Mononuclear cell (primary cell): ENCODE measurements around the gene C10orf90. TPM values are rescaled to one million over a fixed set of nuclear protein-coding genes. Genes with fewer than 3 reads are reported as not detected.

Experiments used
- H3K27me3 ChIP-seq: 2 replicates; pipeline ENCODE4 v1.6.0; 2011; ENCODE audit warnings: low read length, control low read depth; ENCODE audit not compliant: insufficient read depth
- H3K4me1 ChIP-seq: 2 replicates; pipeline ENCODE4 v1.5.1; 2011; ENCODE audit warnings: mild to moderate bottlenecking, low read length, control low read depth; ENCODE audit not compliant: insufficient read depth
- H3K4me3 ChIP-seq: 2 replicates; pipeline ENCODE4 v1.5.1; 2011; ENCODE audit warnings: mild to moderate bottlenecking, low read length, moderate library complexity
- H3K9me3 ChIP-seq: 2 replicates; pipeline ENCODE4 v1.5.1; 2011; ENCODE audit warnings: low read depth, mild to moderate bottlenecking, control low read depth, low read length
- total RNA-seq: library from RNA; depleted of rRNA; stranded (reverse); fragments of >200 nt; gene quantifications from one replicate; pipeline ENCODE4 v1.2.3, GENCODE V29; 2012

The C10orf90 gene
- total RNA-seq, 1 donor, result not detected

DNA sequence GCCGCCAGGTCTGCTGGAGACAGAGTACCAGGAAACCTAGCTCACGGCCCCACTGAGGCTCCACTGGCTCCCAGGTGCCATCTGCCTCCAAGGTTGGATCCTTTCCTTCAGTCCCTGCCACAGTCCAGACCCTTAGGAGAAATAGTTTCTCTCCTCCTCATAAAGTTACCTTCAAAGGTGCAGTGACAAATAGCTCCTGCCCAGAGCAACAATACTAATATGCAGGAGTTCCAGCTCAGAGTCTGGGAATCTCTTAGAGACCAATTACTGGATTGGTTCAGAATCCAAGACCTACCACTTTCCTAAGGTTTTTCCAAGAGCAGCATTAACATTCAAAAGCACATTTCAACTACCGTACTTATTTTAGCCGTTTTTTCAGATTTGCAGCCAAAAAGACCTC is 241.2 kb downstream of the C10orf90 start:
- H3K4me1 ChIP-seq, result no peaks in the 10 kb centered on the region
- H3K27me3 ChIP-seq, result no peaks in the 10 kb centered on the region
- no peaks in the 10 kb centered on the region for H3K9me3 ChIP-seq
- no peak overlapping the region for H3K4me3 ChIP-seq

DNA sequence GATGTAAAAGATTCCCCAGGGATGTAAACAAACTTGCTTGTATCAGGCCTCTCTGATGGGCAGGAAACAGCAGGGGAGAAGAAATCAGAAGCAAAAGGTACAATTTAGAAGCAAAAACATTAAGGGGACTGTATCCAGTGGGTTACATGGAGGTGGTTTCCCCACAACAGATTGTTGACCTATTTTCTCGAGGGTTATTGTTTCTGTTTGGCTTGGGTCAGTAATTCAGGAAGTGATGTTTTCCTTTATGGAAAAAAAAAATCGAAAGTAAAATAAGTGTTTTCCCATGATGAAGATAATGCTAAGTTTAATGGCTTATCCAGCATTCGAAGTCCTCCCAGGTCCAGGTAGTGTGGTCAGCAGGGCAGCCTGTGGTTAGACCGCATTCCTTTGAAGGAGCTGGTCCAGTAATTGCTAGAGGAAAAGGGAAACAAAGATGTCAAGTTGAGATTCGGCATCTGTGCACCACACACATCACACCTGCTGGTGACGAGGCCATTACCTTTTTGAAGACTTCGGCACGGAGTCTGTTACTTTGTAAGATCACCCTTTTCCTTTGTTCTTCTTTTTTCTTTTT is 244.9 kb downstream of the C10orf90 start:
- Histone ChIP-seq H3K27me3 (no peaks in the 10 kb centered on the region), H3K4me3 (no peak overlapping the region), H3K4me1 (no peaks in the 10 kb centered on the region), H3K9me3 (no peaks in the 10 kb centered on the region)

DNA sequence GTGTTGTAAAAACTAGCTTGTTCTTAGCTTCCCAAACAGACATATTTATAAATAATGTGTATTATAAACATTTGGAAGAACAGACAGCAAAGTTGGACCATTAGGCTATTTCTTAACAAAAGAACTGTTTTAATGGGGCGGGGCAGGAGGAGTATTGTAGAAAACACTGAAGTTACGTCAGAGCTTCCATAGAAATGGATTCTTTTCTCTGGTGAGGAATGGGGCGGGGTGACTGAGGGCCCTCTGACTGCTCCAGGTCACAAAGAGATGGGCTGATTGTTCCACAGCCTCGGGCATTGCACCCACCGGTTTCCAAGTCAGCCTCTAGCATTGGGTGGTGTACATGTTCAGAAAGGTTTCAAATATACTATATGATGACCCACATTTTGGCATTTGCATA is 245.5 kb downstream of the C10orf90 start:
- no peaks in the 10 kb centered on the region for H3K9me3 ChIP-seq
- H3K27me3 ChIP-seq, result no peaks in the 10 kb centered on the region
- H3K4me3 ChIP-seq, result no peak overlapping the region
- H3K4me1 ChIP-seq, result no peaks in the 10 kb centered on the region

DNA sequence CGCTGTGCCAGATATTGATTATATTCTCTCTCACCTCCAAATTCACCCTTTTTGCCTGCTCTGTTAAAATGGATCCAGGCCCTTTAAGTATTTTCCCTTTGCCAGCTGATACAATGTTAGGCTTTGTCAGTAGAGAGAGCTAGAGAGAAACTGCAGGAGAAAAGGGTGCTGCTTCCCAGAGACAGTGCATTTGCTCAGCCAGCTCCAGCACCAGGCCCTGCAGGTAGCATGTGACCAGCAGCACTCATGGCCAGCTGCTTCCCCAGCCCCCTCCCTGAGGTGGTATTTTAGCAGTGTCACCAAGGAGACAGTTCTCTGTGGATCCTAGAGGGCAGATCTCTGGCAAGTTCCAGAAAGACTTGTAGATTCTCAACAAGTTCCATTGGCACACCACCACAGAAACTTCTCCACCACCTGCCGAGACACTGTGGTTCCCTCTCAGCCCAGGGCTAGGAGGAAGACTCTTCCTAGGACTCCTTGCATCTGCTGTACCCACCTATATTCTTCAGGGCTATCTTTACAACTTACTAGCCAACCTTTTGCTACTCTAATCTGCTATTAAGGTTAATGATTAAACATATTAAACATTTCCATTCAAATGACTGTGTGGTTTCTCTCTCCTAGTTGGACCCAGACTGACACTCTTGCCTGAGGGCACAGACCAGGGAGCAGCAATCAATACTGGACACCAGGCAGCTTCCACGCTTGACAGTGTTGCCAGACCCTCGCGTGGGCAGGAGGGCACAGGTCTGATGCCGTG is 246.6 kb downstream of the C10orf90 start:
- no peaks in the 10 kb centered on the region for H3K27me3 ChIP-seq
- no peaks in the 10 kb centered on the region for H3K4me1 ChIP-seq
- H3K4me3 ChIP-seq, result no peak overlapping the region
- no peaks in the 10 kb centered on the region for H3K9me3 ChIP-seq

DNA sequence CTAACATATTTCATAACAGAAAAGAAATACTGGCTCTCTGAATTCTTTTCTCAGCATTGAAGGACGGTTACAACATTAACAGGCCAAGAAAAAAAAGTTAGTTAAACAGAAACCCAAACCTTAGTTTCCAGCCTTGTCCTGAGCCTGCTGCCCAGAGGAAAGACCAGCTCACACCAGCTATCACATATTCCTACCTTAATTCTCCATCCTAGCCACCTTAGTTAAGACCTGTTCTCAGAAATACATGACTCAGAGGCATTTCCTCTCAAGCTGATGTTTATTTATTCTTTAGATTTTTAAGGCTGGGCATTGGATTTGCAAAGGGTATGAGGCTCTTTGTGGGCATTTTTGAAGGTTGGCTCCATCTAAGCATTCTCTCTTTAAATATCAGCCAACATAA is 247.9 kb downstream of the C10orf90 start:
- Histone ChIP-seq H3K9me3 (no peaks in the 10 kb centered on the region), H3K4me1 (no peaks in the 10 kb centered on the region), H3K4me3 (no peak overlapping the region), H3K27me3 (no peaks in the 10 kb centered on the region)

DNA sequence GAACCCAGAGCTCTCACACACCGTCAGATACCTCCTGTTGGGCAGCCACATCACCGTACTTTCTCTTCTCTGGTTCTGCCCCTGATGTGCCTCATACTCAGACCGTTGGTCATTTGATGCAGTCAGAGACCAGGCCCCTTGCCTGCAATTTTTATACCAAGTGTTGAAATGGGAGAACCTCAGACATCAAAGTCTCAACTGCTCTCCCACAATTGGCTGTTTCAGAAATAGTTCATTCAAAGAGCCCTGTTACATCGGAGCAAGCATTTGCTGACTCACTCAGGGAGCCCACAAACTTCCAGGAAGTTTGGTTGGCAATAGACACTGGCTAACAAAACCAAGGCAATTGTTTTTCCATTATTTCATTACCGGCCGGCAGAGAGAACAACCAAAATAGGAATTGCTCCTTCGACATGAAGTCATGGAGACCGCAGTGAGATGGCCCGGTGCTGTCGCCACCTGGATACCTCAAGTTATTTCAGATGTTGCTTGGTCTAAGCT is 248.7 kb downstream of the C10orf90 start:
- Histone ChIP-seq H3K9me3 (no peaks in the 10 kb centered on the region), H3K4me1 (no peaks in the 10 kb centered on the region), H3K4me3 (no peak overlapping the region), H3K27me3 (no peaks in the 10 kb centered on the region)

DNA sequence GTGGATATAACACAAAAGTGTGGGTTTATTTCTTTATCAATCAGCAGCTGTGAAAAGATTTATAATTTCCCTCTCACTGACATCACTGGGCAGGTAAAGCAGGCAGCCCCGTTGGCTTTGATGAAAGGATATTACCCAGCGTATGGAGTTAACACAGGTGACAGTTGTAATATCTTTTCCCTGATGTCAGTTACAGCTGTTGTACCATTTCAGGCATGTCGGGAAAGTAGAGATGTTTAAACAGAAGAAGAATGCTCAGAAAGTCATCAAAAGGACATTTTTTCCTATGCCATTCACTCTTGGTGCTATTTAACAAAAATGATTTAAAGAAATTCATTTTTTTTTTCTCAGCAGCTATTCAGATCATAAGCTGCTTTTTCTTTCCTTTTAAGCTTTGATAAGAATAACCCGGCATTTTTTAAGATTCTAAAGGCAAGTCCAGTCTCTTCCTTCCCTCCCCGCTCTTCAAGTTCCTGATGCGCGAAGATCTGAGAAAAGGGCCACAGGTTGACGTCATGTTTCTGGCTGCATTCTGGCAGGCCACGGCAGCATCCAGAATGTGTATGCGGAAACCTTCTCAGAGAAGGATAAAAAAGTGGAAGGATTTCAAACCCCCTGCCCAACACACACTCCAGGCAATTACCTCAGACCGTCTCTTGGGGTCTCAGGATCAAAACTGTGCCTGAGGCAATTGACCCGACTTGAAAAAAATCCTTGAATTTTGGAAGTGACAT is 249.8 kb downstream of the C10orf90 start:
- Histone ChIP-seq H3K27me3 (no peaks in the 10 kb centered on the region), H3K9me3 (no peaks in the 10 kb centered on the region), H3K4me1 (no peaks in the 10 kb centered on the region), H3K4me3 (no peak overlapping the region)

DNA sequence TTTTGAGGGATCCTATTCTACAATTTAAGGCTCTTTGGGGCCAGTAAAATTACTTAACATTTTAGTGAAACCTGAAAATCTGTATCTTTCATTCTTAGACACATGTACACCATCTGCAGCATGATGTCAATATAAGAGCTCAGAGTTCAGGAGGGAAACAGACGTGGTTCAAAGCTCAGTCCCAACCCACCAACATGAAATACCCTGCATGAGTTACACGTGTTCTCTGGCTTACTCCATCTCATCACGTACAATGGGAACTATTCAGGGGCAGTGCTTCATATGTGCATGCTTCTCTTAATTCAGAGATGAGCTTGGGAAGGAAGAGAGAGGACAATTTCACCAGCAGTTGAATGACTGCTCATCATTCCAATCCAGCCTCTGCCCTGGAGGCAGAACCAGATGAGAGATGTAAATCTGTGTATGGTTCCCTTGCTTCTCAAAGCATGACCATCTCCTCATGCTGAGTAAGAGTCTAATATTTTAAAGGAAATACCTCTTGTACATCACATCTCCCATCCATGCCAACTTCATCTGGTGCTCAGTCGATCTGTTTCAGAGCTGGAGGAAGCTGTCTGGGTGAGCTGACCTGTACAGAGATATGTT is 253.2 kb downstream of the C10orf90 start:
- H3K27me3 ChIP-seq, result no peaks in the 10 kb centered on the region
- no peaks in the 10 kb centered on the region for H3K4me1 ChIP-seq
- no peak overlapping the region for H3K4me3 ChIP-seq
- no peaks in the 10 kb centered on the region for H3K9me3 ChIP-seq

DNA sequence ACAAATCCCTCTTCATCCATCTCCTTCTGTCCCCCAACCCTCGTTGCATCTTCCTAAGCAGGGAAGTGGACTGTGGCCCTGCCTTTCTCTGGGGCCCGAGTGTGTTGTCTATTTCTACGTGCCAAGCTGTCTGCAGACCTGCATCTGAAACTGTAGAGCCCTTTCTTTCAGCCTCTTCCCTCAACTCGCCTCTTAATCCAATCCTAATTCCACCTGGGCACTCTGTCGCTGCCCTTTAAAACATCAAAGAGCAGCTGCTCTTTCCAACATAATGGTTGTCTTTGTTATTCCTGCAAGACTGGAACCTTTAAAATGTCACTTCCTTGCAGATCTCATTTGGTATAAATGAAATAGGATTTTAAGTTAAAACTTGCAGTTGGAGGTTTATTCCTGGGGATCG is 260.7 kb downstream of the C10orf90 start:
- Histone ChIP-seq H3K4me1 (no peaks in the 10 kb centered on the region), H3K27me3 (no peaks in the 10 kb centered on the region), H3K4me3 (no peak overlapping the region), H3K9me3 (no peaks in the 10 kb centered on the region)

DNA sequence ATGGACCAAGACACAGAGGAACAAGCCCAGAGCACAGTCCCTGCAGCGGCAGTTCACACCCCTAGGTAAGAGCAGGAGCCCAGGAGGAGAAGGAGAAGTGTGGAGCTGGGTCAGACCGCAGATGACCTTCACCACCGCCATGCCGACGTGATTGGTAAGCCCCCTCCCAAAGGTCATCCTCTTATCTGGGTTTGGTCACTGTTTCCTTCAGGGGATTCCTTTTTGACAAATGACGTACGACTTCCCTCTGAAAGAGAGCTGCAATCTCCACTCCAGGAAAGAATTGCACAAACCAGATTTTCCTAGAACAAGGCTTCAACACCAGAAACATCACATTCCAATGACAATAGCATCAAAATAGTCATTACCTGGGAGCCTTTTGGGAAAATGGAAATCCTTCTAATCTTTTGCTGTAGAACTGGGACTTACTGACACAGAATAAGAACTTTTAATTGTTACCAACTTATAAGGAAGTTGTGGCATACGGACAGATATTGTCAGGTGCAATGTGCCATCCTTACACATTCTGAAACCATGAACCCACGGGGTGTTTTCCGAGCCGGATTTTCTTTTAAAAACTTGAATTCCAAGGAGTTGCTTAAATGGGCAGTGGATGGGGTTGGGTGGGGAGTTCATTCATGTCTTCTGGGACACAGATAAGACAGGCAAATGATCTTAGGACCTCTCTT is 261.4 kb downstream of the C10orf90 start:
- no peak overlapping the region for H3K4me3 ChIP-seq
- H3K4me1 ChIP-seq, result no peaks in the 10 kb centered on the region
- H3K27me3 ChIP-seq, result no peaks in the 10 kb centered on the region
- no peaks in the 10 kb centered on the region for H3K9me3 ChIP-seq

DNA sequence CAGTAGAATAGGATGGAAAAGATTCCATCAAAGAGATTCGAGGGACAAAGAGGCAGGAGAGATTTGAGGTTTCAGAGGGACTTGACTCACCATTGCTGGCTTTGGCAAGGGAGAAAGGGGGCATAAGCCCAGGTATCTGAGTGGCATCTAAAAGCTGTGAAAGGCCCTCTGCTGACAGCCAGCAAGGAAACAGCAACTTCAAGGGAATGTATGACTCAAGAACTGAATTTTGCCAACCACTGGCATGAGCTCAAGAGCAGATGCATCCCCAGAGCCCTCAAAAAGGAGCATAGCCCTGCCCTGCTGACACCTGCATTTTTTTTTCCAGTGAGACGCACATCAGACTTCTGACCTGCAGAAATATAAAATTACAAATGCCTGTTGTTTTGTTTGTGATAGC is 262.7 kb downstream of the C10orf90 start:
- no peaks in the 10 kb centered on the region for H3K9me3 ChIP-seq
- H3K4me3 ChIP-seq, result no peak overlapping the region
- H3K27me3 ChIP-seq, result no peaks in the 10 kb centered on the region
- H3K4me1 ChIP-seq, result no peaks in the 10 kb centered on the region

DNA sequence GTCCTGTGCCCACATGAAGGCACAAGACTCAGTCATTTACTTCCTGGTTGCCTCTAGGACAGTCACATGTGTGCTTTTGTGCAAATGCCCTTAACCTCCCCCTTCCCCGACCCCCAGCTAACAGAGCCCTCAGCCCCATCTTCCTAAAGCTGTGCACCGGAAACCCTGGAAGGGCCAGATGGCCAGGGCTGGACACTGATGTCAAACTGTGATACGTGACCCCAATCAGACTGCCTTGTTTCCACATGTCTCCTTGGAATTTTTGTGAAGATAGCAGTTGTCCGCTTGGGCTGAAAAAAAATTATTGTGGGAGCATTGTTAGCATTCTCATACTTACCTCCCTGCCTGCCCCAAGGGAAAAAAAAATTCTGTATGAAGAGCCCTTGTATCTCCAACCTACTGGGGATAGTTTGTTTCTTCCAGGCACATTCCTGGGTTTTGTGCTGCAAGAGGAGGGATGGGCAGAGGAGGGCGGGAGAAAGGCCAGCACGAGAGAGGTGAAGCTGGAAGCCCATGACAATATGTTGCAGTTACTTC is 265.2 kb downstream of the C10orf90 start:
- H3K4me3 ChIP-seq, result no peak overlapping the region
- H3K4me1 ChIP-seq, result no peaks in the 10 kb centered on the region
- H3K27me3 ChIP-seq, result no peaks in the 10 kb centered on the region
- H3K9me3 ChIP-seq, result no peaks in the 10 kb centered on the region

DNA sequence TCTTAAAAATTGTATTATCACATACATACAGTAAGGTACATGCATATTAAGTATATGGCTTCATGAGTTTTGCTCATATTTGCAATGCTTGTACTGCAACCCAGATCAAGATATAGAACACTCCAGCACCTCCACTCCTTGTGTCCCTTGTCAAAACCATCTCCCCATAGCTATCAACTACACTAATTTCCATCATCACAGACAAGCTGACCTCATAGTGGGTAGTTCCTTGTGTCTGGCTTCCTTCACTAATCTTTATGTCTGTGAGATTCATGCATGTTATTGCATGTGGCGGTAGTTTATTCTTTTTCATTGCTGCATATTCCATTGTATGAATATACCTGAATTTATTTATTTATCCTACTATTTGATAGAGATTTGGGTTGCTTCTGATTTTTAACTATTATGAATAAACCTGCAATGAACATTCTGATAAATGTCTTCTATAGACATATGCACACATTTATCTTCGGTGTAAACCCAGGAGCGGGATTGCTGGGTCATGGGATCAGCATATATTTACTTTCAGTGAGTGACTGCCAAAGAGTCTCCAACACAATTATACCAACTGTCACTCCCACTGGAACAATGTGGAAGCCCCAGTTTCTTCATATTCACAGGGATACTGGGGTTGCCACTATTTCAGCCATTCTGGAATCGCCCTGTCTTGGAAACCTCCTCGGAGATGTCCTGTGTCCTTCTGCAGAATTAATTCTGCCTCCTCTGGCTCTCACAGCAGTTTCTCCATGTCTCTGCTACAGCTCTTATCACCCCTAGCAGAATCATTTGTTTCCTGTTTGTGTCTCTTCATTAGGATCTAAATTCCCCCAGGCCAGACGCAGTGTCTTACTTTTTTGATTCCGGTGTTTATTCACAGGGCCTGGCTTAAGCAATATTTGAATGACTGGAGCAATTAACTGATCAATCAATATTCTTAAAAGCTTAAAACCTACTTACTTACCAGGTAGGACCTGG is 267.5 kb downstream of the C10orf90 start:
- H3K4me1 ChIP-seq, result no peaks in the 10 kb centered on the region
- no peaks in the 10 kb centered on the region for H3K27me3 ChIP-seq
- no peak overlapping the region for H3K4me3 ChIP-seq
- no peaks in the 10 kb centered on the region for H3K9me3 ChIP-seq

DNA sequence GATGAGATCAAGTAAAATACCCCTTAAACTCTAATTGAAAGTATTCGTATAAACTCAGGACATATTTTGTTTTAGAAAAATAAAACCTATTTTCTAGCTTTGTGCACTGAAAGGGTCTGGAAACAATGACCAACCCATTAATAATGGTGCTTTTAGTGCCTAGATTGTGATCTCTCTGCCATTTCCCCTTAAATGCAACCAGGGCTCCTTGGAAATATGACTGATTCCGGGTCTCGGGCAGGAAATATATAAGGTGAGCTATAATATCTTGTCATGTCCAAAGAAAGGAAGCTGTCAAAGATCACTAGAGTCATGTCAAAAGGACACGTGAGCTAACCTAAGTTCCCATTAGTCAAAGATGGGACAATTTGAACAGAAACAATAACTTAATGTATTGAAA is 269.9 kb downstream of the C10orf90 start:
- H3K9me3 ChIP-seq, result no peaks in the 10 kb centered on the region
- no peaks in the 10 kb centered on the region for H3K27me3 ChIP-seq
- H3K4me1 ChIP-seq, result no peaks in the 10 kb centered on the region
- H3K4me3 ChIP-seq, result no peak overlapping the region
